T-helper 2 cell treated with Interferon-gamma antibody and Interleukin-4, amounts not matched to agents 5 μg/mL and 100 μg/mL, for 36 hours (primary cell): ENCODE data around the gene SDR42E1.
"Not testable (repeated sequence)": the region's sequence is repeated elsewhere in the genome, so short reads cannot be mapped to it uniquely, and the experiment has no call there.

Source experiments
- DNase-seq: peaks from one replicate; pipeline ENCODE4 v3.0.0; 2021; ENCODE audit warnings: low spot score
- H3K27ac Mint-ChIP-seq: one replicate; pipeline ENCODE4 v1.8.0; 2021; ENCODE audit warnings: mild to moderate bottlenecking, mixed read lengths
- H3K27me3 Mint-ChIP-seq: one replicate; pipeline ENCODE4 v1.8.0; 2021; ENCODE audit warnings: low read depth, mixed read lengths
- H3K36me3 Mint-ChIP-seq: one replicate; pipeline ENCODE4 v1.8.0; 2021; ENCODE audit warnings: low read depth, mixed read lengths
- H3K4me1 Mint-ChIP-seq: one replicate; pipeline ENCODE4 v1.8.0; 2021; ENCODE audit warnings: low read depth, mixed read lengths
- H3K4me3 Mint-ChIP-seq: one replicate; pipeline ENCODE4 v1.8.0; 2022; ENCODE audit warnings: mild to moderate bottlenecking, moderate library complexity, mixed read lengths
- H3K9me3 Mint-ChIP-seq: one replicate; pipeline ENCODE4 v1.8.0; 2021; ENCODE audit warnings: mixed read lengths

The SDR42E1 gene

DNA sequence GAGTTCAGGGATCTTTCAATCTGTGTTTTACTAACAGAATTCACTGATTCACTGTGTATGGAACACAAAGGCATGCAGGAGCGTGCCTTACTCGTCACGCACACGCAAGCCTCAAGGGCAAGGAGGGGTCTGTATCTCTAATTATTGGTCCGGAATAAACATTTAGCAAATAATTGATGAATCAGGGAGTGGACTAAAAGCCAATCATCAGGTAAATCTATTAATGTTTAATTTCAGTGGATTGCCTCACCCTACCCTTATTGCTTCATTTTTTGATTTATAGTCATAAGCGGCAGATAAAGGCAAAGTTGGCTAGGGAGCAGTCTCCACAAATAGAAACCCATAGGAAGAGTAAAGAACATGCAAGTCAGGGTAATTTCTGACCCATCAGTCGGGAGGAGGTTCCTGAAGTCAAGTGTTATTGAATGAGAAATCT, 16.4 kb upstream of the SDR42E1 start:
- Mint-ChIP-seq H3K27me3 (peaks cover 9% of the 10 kb centered on the region), H3K4me3 (no peak overlapping the region), H3K9me3 (no peaks in the 10 kb centered on the region), H3K27ac (no peak overlapping the region), H3K36me3 (no peaks in the 10 kb centered on the region), H3K4me1 (no peaks in the 10 kb centered on the region)
- no peak for DNase-seq

GRCh38 chr16:82024883-82025282, 13.6 kb upstream of the SDR42E1 start:
- DNase-seq: no peak
- H3K27ac Mint-ChIP-seq: no peak overlapping the region
- H3K4me3 Mint-ChIP-seq: no peak overlapping the region
- H3K27me3 Mint-ChIP-seq: peaks cover 9% of the 10 kb centered on the region
- no peaks in the 10 kb centered on the region for H3K4me1 Mint-ChIP-seq
- no peaks in the 10 kb centered on the region for H3K9me3 Mint-ChIP-seq
- H3K36me3 Mint-ChIP-seq: no peaks in the 10 kb centered on the region

DNA sequence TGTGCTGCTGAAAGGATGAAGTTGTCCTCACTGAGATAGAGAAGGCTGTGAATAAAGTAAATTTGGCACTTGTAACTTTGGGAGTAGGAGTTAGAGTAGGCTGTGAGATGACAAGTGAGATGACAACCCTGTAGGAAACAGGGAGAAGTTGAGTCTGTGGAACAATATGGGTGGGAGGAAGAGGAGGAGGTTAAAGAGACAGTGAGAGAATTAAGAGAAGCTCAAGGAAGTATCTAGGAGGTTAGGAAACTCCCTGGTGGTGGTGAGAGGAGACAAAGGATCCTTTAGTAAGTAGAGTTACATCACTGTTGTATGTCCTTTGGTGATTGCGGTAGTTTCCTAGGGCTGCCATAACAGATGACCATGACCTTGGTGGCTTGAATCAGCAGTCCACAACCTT, 13.0 kb upstream of the SDR42E1 start:
- DNase-seq: no peak
- no peaks in the 10 kb centered on the region for H3K36me3 Mint-ChIP-seq
- peaks cover 9% of the 10 kb centered on the region for H3K27me3 Mint-ChIP-seq
- H3K4me3 Mint-ChIP-seq: no peak overlapping the region
- no peaks in the 10 kb centered on the region for H3K4me1 Mint-ChIP-seq
- no peaks in the 10 kb centered on the region for H3K9me3 Mint-ChIP-seq
- H3K27ac Mint-ChIP-seq: no peak overlapping the region

- Mint-ChIP-seq H3K4me3 (no peak overlapping the region), H3K4me1 (no peaks in the 10 kb centered on the region), H3K9me3 (no peaks in the 10 kb centered on the region), H3K27me3 (peaks cover 9% of the 10 kb centered on the region), H3K36me3 (no peaks in the 10 kb centered on the region), H3K27ac (no peak overlapping the region)
- no peak for DNase-seq
Observed at GRCh38 chr16:82023206-82023605, 11.9 kb upstream of the SDR42E1 start.

DNA sequence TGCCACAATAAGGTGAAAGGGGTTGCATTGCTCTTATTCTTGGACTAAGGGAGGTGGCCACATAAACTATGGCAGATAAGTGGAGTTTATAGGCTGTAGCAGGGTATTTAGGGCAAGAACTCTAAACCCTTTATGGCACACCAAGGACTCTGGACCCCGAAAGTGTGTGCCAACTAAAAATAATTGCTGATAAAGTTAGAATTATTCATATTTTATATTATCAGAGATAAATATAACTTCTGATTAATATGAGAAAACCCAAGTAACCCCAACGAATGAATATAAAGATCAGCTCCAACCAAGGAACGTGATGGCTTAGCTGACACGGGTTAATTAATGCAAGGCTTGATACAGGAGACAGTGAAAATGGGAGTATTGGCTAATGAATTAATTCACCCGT, 8.8 kb upstream of the SDR42E1 start:
- Mint-ChIP-seq H3K27me3 (peaks cover 11% of the 10 kb centered on the region), H3K9me3 (peaks cover 3% of the 10 kb centered on the region), H3K4me3 (no peak overlapping the region), H3K27ac (no peak overlapping the region), H3K36me3 (no peaks in the 10 kb centered on the region), H3K4me1 (no peaks in the 10 kb centered on the region)
- DNase-seq: no peak

DNA sequence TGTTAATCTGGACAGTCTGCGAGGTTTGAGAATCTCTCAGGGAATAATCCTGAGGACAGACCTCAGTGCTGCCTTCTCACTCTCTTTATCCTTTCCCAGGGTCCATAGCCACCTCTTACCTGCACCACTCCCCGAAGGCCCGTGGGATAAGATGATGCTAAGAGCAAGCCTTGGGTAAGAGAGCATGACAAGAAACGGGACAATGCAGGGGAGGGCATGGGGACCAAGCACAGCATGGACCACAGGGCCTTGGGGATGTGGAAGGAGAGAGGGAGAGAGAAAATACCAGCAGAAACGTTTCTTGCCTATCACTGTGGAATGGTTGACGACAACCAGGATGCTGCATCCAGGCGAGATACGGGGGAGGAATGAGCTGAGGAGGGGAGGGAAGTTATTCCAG, 8.3 kb upstream of the SDR42E1 start:
- Mint-ChIP-seq H3K4me1 (no peaks in the 10 kb centered on the region), H3K4me3 (no peak overlapping the region), H3K27ac (no peak overlapping the region), H3K27me3 (peaks cover 13% of the 10 kb centered on the region), H3K9me3 (peaks cover 5% of the 10 kb centered on the region), H3K36me3 (no peaks in the 10 kb centered on the region)
- DNase-seq: no peak

GRCh38 chr16:82017911-82018568, 6.8 kb upstream of the SDR42E1 start:
- Mint-ChIP-seq H3K27me3 (peaks cover 4% of the 10 kb centered on the region), H3K27ac (no peak overlapping the region), H3K9me3 (peaks cover 5% of the 10 kb centered on the region), H3K36me3 (no peaks in the 10 kb centered on the region), H3K4me1 (no peaks in the 10 kb centered on the region), H3K4me3 (no peak overlapping the region)
- no peak for DNase-seq

DNA sequence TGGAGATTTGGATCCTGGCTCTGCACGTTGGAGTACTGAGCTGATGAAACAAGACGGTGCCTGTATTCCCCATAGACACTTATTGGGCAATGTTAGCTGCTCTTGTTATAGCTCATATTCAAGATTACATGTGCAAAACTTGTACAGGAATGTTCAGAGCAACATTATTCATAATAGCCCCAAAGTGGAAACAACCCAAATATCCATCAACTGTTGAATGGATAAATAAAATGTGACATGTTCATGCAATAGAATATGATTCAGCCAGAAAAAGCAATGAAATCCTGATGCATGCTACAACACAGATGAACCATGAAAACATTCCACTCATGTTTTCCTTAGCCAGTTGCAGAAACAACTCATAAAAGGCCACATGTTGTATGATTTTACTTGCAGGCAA, 5.7 kb upstream of the SDR42E1 start:
- no peak for DNase-seq
- Mint-ChIP-seq H3K9me3 (peaks cover 8% of the 10 kb centered on the region), H3K27ac (no peak overlapping the region), H3K4me3 (no peak overlapping the region), H3K4me1 (no peaks in the 10 kb centered on the region), H3K36me3 (no peaks in the 10 kb centered on the region), H3K27me3 (peaks cover 9% of the 10 kb centered on the region)

DNA sequence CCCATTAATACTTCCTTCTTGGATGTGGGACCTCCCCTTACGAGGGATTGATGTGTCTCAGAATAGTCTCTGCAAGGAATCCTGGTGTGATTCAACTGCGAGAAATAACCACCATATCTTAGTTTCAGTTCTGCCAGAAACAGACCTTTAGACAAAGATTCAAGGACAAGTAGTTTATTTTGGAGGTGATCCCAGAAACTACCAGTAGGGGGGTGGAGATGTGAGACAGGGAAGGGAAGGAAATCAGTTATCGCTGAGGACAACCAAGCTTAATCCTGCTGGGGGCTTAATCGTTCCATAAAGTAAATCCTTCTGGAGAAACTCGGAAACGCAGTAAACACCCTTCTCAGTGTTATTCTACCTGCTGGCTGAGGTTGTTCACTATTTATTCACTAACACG, 5.0 kb upstream of the SDR42E1 start:
- Mint-ChIP-seq H3K9me3 (peaks cover 14% of the 10 kb centered on the region), H3K27me3 (peaks cover 9% of the 10 kb centered on the region), H3K36me3 (peaks cover 3% of the 10 kb centered on the region), H3K27ac (no peak overlapping the region), H3K4me1 (peaks cover 4% of the 10 kb centered on the region), H3K4me3 (no peak overlapping the region)
- DNase-seq: no peak

DNA sequence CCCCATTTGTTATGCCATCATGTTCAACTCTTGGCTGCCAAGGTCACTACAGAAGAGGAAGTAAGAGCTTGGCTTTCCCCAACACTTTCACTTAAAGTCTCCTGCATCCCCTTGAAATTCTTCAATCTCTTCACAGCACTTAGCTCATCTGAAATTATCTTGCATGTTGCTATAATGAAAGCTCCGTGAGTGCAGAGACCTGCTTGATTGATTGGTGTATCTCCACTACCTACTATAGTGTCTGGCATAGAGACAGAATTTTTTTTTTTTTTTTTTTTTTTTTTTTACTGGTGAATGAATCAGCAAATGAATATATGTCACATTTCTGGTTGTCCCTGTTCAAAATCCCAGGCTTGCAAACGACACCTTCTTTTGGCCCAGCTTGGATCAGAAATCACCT, 1.9 kb upstream of the SDR42E1 start:
- peaks cover 20% of the 10 kb centered on the region for H3K36me3 Mint-ChIP-seq
- DNase-seq: no peak
- no peak overlapping the region for H3K27ac Mint-ChIP-seq
- peaks cover 36% of the 10 kb centered on the region for H3K9me3 Mint-ChIP-seq
- H3K4me3 Mint-ChIP-seq: no peak overlapping the region
- H3K27me3 Mint-ChIP-seq: peaks cover 9% of the 10 kb centered on the region
- H3K4me1 Mint-ChIP-seq: peaks cover 12% of the 10 kb centered on the region

DNA sequence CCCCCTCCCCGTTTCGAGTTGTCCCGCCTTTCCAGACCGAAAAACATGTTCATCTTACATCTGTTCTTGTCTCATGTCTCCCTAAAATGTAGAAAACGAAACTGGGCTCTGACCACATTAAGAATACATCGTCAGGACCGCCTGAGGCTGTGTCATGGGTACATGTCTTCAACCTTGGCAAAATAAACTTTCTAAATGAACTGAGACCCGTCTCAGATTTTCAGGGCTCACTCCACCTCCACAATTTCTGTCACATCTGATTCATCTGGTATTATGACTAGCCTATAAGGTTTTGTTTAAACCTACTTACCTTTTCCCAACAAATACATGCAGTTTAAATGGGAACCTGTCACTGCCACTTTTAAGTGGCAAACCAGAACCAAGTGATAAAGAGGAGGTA, 621 bp downstream of the SDR42E1 start:
- peaks cover 39% of the 10 kb centered on the region for H3K9me3 Mint-ChIP-seq
- no peak for DNase-seq
- peaks cover 12% of the 10 kb centered on the region for H3K4me1 Mint-ChIP-seq
- peaks cover 23% of the 10 kb centered on the region for H3K36me3 Mint-ChIP-seq
- peak overlapping the region; percentile 89 for H3K4me3 Mint-ChIP-seq
- peaks cover 9% of the 10 kb centered on the region for H3K27me3 Mint-ChIP-seq
- peak overlapping the region; percentile 28 for H3K27ac Mint-ChIP-seq

DNA sequence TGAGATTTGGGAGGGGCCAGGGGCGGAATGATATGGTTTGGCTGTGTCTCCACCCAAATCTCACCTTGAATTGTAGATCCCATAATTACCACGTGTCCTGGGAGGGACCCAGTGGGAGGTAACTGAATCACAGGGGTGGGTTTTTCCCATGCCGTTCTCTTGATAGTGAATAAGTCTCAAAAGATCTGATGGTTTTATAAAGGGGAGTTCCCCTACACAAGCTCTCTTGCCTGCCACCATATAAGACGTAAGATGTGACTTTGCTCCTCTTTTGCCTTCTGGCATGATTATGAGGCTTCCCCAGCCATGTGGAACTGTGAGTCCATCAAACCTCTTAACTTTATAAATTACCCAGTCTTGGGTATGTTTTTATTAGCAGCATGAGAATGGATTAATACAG, 1.5 kb downstream of the SDR42E1 start:
- H3K9me3 Mint-ChIP-seq: peaks cover 34% of the 10 kb centered on the region
- DNase-seq, H3K27ac Mint-ChIP-seq, H3K27me3 Mint-ChIP-seq: not testable (repeated sequence)
- peaks cover 12% of the 10 kb centered on the region for H3K4me1 Mint-ChIP-seq
- H3K4me3 Mint-ChIP-seq: peak overlapping the region; percentile 36
- H3K36me3 Mint-ChIP-seq: peaks cover 25% of the 10 kb centered on the region

- peaks cover 34% of the 10 kb centered on the region for H3K9me3 Mint-ChIP-seq
- H3K4me1 Mint-ChIP-seq: peaks cover 12% of the 10 kb centered on the region
- no peak for DNase-seq
- H3K27me3 Mint-ChIP-seq: peaks cover 5% of the 10 kb centered on the region
- peaks cover 25% of the 10 kb centered on the region for H3K36me3 Mint-ChIP-seq
- H3K4me3 Mint-ChIP-seq: peak overlapping the region; percentile 36
- H3K27ac Mint-ChIP-seq: no peak overlapping the region
Observed at GRCh38 chr16:82008957-82009592, 2.2 kb downstream of the SDR42E1 start.

- Mint-ChIP-seq H3K27ac (no peak overlapping the region), H3K9me3 (peaks cover 33% of the 10 kb centered on the region), H3K27me3 (peaks cover 3% of the 10 kb centered on the region), H3K4me3 (no peak overlapping the region), H3K36me3 (peaks cover 25% of the 10 kb centered on the region), H3K4me1 (peaks cover 12% of the 10 kb centered on the region)
- no peak for DNase-seq
Observed at GRCh38 chr16:82007189-82007588, 4.1 kb downstream of the SDR42E1 start.

DNA sequence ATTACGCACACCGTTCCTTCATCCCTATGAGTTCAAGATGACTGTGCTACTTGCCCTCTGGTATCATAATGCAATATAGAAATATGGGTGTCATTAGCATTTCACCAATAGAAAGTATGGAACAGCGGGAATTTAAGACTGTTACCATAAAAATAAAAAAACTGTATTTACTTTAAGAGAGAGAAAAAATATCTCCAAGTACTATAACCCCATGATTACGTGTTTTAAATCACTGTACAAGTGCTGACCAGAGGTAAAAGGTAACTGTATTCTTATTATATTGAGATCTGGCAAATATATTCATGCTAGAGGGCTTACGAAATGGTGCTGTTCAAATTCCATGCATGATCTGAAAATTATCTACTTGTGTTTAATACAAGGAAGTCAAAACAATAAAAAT, 5.2 kb downstream of the SDR42E1 start:
- H3K4me1 Mint-ChIP-seq: peaks cover 8% of the 10 kb centered on the region
- no peak for DNase-seq
- peaks cover 21% of the 10 kb centered on the region for H3K36me3 Mint-ChIP-seq
- no peak overlapping the region for H3K4me3 Mint-ChIP-seq
- H3K9me3 Mint-ChIP-seq: peaks cover 25% of the 10 kb centered on the region
- no peaks in the 10 kb centered on the region for H3K27me3 Mint-ChIP-seq
- H3K27ac Mint-ChIP-seq: no peak overlapping the region
